Activated naive CD4-positive, alpha-beta T cell treated with Interleukin-2 at 50 U/mL for 16 hours (primary cell): ENCODE measurements around the gene CXCL3.

Source experiments
- DNase-seq: peaks from one replicate; pipeline ENCODE4 v3.0.0-alpha.2; 2020

Gene CXCL3

GRCh38 chr4:74009307-74009706 lies 29.2 kb downstream of the CXCL3 start:
- DNase-seq = no peak

GRCh38 chr4:74006009-74006476 lies 32.4 kb downstream of the CXCL3 start:
- no peak for DNase-seq

GRCh38 chr4:74005528-74005927 lies 33.0 kb downstream of the CXCL3 start:
- DNase-seq = no peak

GRCh38 chr4:74004668-74005067 lies 33.8 kb downstream of the CXCL3 start:
- DNase-seq = no peak

GRCh38 chr4:74000301-74000700 lies 38.2 kb downstream of the CXCL3 start:
- no peak for DNase-seq

- no peak for DNase-seq
These were observed 40.2 kb downstream of the CXCL3 start, which contains the start of gene CXCL5 for GRCh38 chr4:73998040-73999011. CXCL5 (minus strand) TSS chr4:73998677; CDS start chr4:73998581, 96 bp downstream.

- DNase-seq = no peak
These were observed 46.4 kb downstream of the CXCL3 start for GRCh38 chr4:73992050-73992449.

- no peak for DNase-seq
These were observed 46.8 kb downstream of the CXCL3 start for GRCh38 chr4:73991742-73992000.

GRCh38 chr4:73990988-73991741 lies 47.3 kb downstream of the CXCL3 start:
- no peak for DNase-seq

- DNase-seq = no peak
These were observed 48.6 kb downstream of the CXCL3 start for GRCh38 chr4:73989928-73990327.

- no peak for DNase-seq
These were observed 49.5 kb downstream of the CXCL3 start for GRCh38 chr4:73989031-73989430.

GRCh38 chr4:73988061-73988460 lies 50.4 kb downstream of the CXCL3 start, which contains the start of gene PPBP:
PPBP (minus strand) TSS chr4:73988190; CDS start chr4:73988103, 87 bp downstream.
- no peak for DNase-seq
